ENCODE results near the gene TNFRSF17. TPM values are rescaled to one million over a fixed set of nuclear protein-coding genes. Genes with fewer than 3 reads are reported as not detected.

Gene TNFRSF17
- total and polyA plus RNA-seq, 9 of the 15 experiments (the other 6 are each of a cell fraction or from before 2014, with no cell fraction given), result not detected

- peak in 1 of 2 experiments; percentile 61; a peak in 1 of 4 replicates for TF ChIP-seq RCOR1 (IDR thresholded peaks at IDR 0.05; ENCODE audit: borderline replicate concordance in 1 of 2, low read depth in 2 of 2, low read length in 2 of 2)
- peak; percentile 100 for TF ChIP-seq ETS1 (conservative IDR thresholded peaks at IDR 0.05; ENCODE audit: control insufficient read depth, low read depth, low read length)
- TF ChIP-seq ELF2 (CRISPR knock-in tag; IDR thresholded peaks at IDR 0.05), result peak; percentile 95
- no peak for TF ChIP-seq ZNF511 (CRISPR knock-in tag; IDR thresholded peaks at IDR 0.05)
- no peak for TF ChIP-seq ZNF274 (IDR thresholded peaks at IDR 0.05; ENCODE audit: borderline replicate concordance, low read depth, low read length)
- no peak for TF ChIP-seq NFYB (IDR thresholded peaks at IDR 0.05; ENCODE audit: extremely low read depth, insufficient read length)
- no peak for TF ChIP-seq CHAMP1 (IDR thresholded peaks at IDR 0.05)
- TF ChIP-seq GABPB1 (CRISPR knock-in tag; IDR thresholded peaks at IDR 0.05), result peak; percentile 96
- peak; percentile 76 for TF ChIP-seq E2F8 (IDR thresholded peaks at IDR 0.05; ENCODE audit: low read depth, partially characterized antibody)
- no peak for TF ChIP-seq FOXA1 (IDR thresholded peaks at IDR 0.05; ENCODE audit: borderline replicate concordance)
- peak; percentile 79; the same call in 1 of the 2 replicates for TF ChIP-seq BCL6 (CRISPR knock-in tag; IDR thresholded peaks at IDR 0.05)
- TF ChIP-seq CHD1 (IDR thresholded peaks at IDR 0.05; ENCODE audit: low read length), result no peak
- peak; percentile 100 for TF ChIP-seq MTA3 (IDR thresholded peaks at IDR 0.05; ENCODE audit: borderline replicate concordance)
- TF ChIP-seq ZNF592 (IDR thresholded peaks at IDR 0.05), result peak; percentile 95
- no peak for TF ChIP-seq ZC3H11A (IDR thresholded peaks at IDR 0.05; ENCODE audit: low read depth, low read length)
These were observed 49.1 kb upstream of the TNFRSF17 start, which contains the start of gene GSPT1 (continued) for GRCh38 chr16:11915644-11916523.

Data from K562 (cell line).